GM21786 (cell line): ENCODE results near the gene LRRC28.
A peak's percentile ranks its signal among the peaks of the same experiment; 100 is the strongest.

Experiments used
- ATAC-seq: cut with Tn5 transposase; IDR thresholded peaks from one replicate; pipeline ENCODE4 v1.9.1; 2021; ENCODE audit not compliant: unreplicated experiment

Gene LRRC28

DNA sequence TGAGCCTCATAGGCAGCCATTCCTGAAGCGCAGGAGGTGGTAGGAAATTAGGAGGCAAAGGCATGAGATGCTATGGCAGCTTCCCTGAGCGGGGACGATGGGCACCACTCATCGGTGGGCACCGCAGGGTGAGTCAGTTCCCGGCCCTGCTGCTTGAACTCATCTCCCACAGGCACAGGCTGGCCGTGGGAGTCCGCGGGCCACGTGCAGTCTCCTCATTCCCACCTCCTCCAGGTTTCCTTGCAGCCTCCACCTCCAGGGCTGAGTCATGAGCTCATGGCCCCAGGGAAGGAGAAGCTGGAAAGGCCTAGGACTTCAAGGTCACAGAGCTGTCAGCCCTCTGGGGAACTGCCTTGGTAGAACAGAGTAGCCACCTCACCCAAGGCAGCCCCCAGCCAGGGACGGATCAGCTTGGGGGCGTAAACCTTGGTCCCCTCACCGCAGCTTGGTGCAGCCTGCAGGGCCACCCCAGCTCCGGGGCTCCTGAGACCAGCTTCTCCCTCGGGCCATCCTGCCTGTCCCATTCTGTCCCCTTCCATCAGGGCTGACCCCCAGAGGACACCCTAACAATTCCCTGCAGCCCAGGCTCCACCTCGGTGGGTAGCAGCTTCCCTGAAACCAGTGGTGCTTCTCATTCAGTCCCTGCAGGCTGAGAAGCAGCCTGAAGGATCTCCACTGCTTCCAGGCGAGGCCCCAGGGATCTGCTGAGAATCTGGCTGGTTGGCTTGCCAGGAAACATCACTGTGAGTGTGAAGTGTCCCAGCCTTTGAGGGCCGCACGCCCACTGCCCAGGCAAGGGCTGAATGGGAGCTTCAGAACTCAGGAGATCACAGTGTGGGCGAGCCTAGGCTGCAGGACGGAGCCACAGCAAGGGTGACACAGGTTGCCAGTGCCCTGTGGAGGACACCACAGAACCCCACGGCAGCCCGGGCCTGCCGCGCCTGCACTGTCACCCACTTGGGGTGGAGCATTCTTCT lies 163.8 kb downstream of the LRRC28 start:
- ATAC-seq: no peak

DNA sequence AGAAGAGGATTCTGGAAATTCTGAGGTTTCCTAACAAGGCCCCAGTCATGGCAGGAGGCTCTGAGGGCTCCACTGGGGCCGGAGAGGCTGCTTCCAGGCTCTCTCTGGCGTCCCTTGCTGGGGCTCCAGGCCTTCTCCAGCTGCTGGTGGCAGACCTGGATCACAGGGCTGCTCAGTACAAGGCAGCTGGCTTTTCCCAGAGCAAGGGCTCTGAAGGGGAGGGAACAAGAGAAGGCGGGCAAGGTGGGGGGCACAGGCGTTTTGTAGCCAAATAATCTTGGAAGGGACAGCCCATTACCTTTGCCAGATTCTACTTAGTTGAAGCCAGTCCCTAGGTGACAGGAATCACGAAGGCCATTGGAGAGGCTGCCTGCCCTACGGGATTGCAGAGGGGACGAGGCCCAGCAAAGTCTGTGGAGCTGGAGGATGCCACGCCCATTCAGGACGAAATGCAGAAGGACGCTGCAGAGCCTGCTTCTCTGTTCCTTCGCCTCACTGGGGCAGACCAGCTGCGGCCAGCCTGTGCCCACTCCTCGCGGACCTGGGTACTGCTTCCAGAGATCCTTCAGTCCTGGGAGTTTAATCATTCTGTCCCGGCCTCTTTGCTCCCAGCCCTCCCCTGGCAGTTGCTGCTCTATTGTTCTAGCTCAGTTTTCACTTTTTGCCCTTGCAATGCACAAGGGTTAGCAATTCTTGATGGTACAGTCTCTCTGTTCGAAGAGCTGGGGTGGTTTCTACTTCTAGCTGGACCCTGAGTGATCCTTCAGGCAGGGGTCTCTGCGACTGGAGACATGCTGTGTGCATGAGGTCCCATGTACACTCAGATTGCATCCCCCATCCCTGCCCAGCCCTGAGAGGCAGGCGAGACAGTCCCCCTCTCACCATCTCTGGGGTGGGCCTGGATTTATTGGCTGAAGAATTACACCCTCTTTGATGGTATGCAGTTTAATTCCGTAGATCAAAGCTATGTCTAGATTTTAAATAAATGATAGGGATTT lies 165.2 kb downstream of the LRRC28 start:
- ATAC-seq: no peak

DNA sequence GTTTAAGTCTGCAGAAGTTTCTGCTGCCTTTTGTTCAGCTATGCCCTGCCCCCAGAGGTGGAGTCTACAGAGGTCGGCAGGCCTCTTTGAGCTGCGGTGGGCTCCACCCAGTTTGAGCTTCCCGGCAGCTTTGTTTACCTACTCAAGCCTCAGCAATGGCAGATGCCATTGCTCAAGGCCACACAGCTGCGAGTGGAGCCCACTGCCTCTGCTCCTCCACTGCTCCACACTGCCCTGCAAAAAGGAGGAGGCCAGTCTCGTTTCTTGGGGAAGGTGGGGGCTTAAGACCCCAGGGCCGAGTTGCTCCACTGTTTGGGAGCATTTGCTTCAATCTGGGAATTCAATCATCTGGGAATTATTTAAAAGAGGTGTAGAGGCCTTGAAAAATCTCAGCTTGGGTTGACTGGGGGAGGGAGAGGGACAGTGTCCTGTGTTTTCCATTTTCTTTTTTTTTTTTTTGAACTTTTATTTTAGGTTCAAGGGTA lies 169.9 kb downstream of the LRRC28 start:
- no peak for ATAC-seq

DNA sequence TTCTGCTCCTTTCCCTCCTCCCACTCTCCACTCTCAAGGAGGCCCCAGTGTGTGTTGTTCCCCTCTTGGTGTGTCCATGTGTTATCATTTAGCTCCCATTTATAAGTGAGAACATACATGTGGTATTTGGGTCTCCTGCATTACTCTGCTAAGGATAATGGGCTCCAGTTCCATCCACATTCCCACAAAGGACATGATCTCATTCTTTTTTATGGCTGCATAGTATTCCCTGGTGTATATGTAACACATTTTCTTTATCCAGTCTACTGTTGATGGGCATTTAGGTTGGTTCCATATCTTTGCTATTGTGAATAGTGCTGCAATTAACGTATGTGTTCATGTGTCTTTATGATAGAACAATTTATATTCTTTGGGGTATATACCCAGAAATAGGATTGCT lies 170.5 kb downstream of the LRRC28 start:
- no peak for ATAC-seq

DNA sequence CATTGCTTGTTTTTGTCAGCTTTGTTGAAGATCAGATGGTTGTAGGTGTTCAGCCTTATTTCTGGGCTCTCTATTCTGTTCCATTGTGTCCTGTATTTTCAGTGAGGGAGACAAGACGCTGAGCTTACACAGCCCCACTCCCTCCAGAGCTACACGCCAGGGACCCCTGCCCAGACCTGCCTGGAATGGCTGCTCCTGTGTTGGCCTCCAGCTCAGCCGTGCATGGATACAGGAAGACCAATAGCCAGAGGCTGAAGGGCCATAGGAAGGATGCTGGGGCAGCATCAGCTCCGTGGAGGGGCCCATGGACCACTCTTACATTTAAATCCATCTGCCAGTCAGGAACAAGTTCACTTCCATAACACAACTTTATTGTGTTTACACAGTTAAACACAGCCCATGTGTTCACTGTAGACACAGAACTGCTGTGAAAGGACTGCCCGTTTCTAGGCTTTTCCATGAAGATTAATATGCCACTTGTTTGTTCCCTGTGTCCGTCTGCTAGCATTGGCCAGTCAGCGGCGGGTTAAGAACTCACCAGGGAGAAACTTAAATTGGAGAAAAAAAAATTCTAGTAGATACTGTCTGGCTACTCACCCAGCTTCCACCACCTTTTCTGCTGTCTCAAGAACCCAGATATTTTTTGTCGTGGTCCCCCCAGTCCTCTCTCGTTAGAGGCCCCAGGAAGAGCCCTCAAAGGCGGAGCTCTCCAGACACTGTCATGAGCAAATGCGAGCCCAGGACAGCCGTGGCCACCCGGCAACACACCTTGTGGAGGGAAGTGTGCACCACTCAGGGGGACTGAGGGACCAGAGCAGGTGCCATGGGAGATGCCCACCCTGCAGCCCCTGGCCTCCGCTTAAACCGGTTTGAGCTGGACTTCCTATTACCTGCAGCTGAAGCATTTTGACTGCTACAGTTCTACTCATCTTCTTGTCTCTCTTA lies 172.2 kb downstream of the LRRC28 start:
- ATAC-seq: no peak

DNA sequence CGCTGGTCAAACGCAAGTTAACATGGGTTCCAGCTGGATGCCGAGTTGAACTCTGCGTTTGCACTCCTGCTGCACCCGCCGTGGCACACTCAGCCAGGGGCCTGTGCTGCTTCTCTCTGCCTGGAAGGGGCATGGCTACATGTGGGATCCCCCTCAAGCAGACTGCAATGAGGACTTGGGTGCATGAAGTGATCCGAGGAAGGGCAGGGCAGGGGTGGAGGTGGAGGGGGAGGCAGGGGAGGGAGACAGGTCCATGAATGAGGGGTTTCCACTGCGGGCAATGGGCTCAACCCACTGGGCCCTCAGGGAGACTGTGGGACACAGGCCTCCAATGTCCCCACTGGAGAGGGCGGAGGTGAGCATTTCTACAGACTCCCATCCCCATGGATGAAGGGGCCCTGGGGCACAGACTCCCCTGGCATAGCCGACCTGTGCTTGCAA lies 172.9 kb downstream of the LRRC28 start:
- ATAC-seq: no peak

DNA sequence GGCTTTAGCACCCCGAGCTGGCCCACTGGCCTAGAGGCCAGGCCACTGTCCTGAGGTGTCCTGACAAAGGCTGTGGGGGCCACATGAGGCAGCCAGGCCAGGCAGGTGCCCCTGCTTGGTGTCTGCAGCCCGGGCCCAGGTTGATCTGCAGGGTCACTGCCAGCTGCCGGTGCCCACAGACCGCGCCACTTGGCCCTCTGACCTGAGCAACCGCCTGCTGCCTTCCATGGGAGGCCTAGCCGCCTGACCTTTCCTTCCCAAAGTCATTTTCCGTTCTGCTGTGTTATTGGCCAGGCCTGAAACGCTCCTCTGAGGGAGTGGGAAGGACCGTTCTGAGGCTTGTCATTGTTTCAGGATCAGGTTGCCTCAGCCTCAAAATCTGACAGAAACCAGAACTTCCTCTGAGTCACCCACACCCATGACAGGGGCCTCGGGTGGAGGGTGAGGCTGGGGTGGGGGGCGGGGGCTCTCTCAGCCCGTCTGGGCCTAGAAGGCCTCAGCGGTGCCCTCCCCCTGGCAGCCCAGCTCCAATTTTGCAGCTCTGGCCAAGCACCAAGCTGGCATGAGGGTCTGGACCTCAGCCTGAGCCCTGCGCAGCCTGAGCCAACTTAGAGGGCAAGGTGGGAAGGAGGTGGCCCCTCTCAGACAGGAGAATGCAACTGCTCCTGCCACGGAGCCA lies 173.8 kb downstream of the LRRC28 start:
- ATAC-seq: peak; percentile 89

DNA sequence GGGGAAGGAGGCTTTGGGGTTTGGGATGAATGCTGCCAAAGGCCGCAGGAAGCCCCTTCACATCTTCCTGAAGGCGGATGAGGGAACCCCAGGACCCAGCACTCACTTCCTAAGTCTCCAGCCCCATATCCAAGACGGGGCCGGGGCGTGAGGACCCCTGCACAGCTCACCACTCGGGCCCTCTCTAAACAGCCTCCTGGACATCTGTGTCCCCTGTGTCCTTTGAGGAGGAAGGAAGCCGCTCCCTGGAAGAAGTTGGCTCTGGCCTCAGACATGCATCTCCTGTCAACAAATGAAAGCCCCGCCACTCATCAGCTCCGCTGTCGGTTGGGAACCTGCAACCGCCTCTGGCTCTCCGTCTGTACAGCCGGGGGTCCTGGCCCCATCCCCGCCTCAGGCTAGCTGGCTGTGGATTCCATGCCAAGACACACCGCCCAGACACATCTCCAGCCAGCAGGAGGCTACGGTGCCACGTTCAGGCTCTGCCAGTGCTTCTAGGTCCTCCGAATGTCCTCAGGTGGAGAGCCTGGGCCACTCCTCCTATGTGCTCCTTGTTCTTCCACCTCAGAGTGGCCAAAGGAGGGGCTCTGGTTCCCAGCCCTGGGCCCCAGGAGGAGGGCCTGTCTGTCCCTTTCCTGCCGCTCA lies 174.5 kb downstream of the LRRC28 start:
- ATAC-seq: no peak

DNA sequence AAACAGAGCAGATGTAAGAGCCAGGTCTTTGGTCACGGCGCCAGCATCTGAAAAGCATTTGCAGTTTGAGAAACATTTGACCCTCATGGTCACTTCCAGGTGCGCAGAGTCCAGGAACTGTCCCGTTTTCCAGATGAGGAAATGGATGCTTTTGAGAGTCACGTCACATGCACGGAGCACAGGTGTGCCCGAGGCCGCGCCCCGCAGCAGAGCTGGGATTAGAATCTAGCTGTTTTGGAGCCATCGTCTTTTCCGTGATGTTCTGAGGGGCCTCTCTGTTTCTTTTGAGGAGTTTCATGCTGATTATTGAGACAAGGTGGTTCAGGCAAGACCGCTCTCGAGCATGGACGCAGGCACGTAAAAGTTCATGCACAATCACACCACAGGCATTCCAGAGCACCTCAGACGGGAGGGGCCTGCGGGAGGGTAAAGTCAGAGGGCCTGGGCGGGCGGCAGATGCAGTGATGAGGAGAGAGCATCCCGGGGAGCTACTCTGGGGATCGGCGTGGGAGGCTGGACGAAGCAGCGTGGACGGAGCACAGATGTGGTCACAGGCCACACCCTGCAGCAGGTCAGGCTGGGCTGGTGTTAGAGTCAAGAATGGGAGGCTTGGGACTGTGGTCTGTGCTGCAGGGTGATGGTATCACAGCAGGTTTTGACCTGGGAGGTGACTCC lies 175.3 kb downstream of the LRRC28 start:
- no peak for ATAC-seq

DNA sequence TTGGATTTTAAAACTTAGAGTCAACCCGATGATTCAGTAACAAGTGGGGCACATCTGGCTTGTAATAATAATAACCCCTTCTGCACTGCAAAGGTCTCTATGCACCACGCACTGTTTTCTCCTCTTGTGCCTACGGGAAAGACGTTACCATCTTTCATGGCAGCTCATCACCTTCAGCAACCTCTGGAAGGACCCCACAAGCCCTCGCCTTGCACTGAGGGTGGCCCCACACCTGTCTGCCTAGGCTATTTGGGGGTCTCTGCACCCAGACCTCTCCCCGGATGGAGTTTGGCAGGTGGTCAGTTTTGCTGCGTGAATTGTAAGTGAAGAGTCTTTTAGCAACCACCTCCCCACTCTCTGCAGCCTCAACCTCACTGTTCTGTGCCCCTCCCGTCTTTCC lies 175.9 kb downstream of the LRRC28 start:
- ATAC-seq: no peak

DNA sequence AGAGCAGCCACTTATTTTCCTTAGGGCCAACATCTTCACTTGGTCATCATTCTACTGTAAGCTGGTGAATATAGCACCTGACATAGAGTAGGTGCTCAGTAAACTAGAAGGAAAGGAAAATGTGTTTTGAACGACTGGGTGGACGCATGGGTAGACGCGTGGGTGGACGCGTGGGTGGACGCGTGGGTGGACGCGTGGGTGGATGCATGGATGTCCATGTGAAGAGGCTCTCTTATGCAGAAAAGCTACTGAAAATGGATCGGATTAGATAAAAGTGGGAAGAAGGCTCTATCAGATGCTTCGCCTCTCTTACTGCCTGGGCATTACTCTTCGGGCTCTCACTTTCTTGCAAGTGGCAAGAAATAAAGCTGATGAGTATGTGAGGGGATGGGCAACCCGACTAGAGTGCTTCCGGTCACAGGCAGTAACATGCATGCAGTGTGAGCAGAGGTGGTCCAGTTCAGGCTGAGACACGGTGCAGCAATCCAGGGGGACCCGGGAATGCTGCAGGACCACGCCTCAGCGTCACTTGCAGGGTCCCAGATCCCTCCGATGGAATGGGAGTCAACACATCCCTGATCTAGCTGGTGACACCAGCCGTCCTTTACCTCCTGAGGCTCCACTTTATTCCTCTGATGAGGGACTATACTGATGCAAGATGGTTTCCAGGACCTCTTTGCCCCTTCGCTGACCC lies 176.5 kb downstream of the LRRC28 start:
- ATAC-seq: no peak

DNA sequence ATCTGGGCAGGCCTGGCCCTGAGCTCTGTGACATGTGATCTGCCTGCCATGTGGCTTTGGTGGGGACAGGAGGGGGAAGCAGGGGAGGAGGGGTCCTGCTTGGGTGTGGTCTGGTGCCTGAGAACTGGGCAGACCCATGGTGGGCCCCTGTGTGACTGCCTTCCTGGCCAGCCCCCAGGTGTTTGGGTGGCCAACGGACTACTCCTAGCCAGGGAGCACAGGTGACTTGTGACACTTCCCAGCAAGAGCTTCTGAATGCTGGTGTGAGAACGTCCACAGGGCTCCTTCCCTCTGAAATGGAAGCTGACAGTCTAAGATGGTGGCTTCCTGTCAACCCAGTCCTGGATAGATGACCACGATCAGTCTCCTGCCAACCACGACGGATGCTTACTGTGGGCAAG lies 178.4 kb downstream of the LRRC28 start:
- no peak for ATAC-seq

DNA sequence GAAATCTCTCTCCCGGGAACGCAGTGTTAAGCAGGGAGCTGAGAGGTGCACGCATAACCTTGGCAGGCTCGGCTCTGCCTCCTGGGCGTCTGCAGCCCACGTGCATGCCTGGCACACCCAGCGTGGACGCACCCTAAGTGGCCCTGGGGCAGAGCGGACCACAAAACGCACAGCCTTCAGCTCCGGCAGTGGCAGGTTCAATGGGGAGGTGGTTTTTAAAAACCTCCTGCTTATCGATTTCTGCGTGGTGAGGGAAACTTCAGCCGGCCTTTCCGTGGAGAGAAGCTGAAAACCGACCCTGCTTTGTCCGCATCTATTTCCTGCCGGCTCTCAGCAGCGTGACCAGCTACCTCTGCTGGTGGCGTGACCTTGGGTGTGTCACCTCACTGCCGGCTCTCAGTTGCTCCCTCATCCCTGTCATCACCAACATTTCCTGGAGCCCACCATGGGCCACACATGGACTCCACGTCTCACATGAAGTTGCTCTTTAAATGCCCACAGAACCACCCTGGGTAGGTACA lies 179.7 kb downstream of the LRRC28 start:
- no peak for ATAC-seq

DNA sequence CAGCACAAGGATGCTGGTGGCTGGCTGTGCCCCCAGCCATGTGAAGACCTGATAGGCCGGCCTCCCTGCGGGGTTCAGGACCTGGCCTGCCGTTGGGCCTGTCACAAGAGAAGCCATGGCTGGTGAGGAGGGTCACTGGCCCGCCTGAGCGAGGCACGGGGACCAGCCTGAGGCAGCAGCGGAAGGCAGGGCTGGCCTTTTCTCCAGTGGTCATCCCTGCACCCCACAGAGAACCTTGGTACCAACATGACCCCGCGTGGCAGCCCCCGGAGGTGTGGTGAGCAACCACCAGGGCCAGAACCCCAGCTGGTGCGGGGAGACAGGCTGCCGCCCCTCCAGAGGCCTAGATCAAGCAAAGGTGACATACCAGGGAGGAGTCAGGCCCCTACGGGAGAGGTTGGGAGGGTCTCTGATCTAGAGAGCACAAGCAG lies 180.4 kb downstream of the LRRC28 start:
- no peak for ATAC-seq

DNA sequence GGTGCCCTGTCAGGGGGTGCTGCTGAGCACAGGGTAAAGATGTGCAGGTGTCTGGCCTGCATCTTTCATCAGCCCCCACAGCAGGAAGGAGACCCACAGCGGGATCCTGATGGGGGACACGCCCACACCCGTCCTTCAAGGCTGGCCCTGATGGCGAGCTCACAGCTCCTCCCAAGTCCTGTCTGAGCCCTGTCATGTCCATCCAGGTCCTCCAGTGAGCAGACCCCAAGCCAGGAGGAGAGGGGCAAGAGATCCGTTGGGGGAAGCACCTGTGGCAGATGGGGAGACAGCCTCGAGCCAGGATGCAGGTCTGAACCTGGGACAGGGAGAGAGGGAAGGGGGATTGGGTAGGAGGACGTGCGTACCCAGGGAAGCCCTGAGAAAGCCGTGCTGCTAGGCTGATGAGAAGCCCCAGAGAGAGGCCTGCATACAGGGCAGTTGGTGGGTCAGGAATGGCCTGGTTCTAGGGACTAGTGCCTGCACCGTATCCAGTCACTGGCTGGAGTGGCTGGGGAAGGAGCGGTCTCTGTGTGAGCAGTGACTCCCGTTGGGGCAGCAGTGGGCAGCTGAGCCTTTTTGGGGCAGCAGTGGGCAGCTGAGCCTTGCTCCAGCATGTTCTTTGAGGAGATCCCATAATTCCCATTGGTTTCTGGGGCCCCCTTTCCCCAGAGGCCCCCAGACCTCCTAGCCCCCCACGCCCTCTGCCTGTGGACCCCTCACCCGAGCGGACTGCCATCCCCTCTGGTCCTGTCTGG lies 181.2 kb downstream of the LRRC28 start:
- no peak for ATAC-seq

DNA sequence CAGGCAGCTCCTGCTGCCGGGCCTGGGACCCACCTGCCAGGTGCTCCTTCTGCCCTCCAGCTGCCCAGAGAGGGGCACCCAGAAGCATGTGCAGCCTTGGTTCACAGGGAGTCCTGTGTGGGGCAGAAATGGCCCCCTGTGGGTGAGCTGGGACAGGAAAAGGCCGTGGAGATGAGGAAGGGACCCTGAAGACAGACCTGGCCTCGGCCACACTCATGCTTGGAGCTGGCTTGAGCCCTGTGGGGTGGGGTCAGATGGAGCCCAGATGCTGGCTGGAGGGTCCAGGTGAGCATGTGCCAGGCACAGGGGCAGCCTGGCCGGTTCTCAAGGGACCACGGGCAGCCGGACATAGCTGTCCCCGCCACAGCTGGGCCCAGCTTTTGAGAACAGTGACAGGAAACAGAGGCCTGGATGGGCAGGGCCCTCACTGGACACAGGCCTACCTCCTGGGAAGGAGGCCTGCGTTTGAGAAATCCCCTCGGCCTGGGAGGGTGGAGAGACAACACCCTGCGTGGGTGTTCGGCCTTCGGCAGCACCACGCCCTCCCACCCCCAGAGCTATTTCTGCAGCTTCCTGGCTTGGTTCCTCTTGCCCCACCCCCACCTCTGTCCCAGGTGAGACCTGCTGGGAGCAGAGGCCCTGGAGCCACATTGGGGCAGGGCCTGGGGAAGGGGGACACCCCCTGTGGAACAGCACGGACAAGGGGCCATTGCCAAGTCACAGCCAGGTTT lies 181.9 kb downstream of the LRRC28 start:
- ATAC-seq: no peak
